ENCODE data around the gene CENPF.
"Not testable (repeated sequence)": the region's sequence is repeated elsewhere in the genome, so short reads cannot be mapped to it uniquely, and the experiment has no call there.

The CENPF gene

GRCh38 chr1:214583113-214583512, 19.9 kb upstream of the CENPF start:
- FAIRE-seq (no peak), DNase-seq (ENCODE audit: insufficient read length, low spot score) (no peak)
- TF ChIP-seq POLR2AphosphoS5 (IDR thresholded peaks at IDR 0.05; ENCODE audit: low read depth, low read length) = no peak
- TF ChIP-seq TAF1 (IDR thresholded peaks at IDR 0.05; ENCODE audit: low read depth, low read length) = no peak
- no peak for TF ChIP-seq PAX5 (IDR thresholded peaks at IDR 0.05; ENCODE audit: insufficient read depth, low read length, severe bottlenecking)

GRCh38 chr1:214583824-214584554, 19.0 kb upstream of the CENPF start:
- no peak for TF ChIP-seq TAF1 (IDR thresholded peaks at IDR 0.05; ENCODE audit: low read depth, low read length)
- no peak for TF ChIP-seq PAX5 (IDR thresholded peaks at IDR 0.05; ENCODE audit: insufficient read depth, low read length, severe bottlenecking)
- TF ChIP-seq POU2F2 (IDR thresholded peaks at IDR 0.05; ENCODE audit: low read depth, low read length) = no peak
- no peak for TF ChIP-seq SPI1 (IDR thresholded peaks at IDR 0.05; ENCODE audit: low read depth, low read length)
- TF ChIP-seq POLR2A (IDR thresholded peaks at IDR 0.05; ENCODE audit: low read depth, low read length) = no peak
- no peak for TF ChIP-seq POLR2AphosphoS5 (IDR thresholded peaks at IDR 0.05; ENCODE audit: low read depth, low read length)
- DNase-seq (ENCODE audit: insufficient read length, low spot score) = no peak
- no peak for FAIRE-seq

- TF ChIP-seq PAX5 (IDR thresholded peaks at IDR 0.05; ENCODE audit: insufficient read depth, low read length, severe bottlenecking) (no peak), SPI1 (IDR thresholded peaks at IDR 0.05; ENCODE audit: low read depth, low read length) (no peak), POLR2A (IDR thresholded peaks at IDR 0.05; ENCODE audit: low read depth, low read length) (no peak), POU2F2 (IDR thresholded peaks at IDR 0.05; ENCODE audit: low read depth, low read length) (no peak), POLR2AphosphoS5 (IDR thresholded peaks at IDR 0.05; ENCODE audit: low read depth, low read length) (no peak), TAF1 (IDR thresholded peaks at IDR 0.05; ENCODE audit: low read depth, low read length) (no peak)
- FAIRE-seq = no peak
- DNase-seq (ENCODE audit: insufficient read length, low spot score) = no peak
Measured at GRCh38 chr1:214584805-214585766, 17.9 kb upstream of the CENPF start.

GRCh38 chr1:214586621-214587020, 16.4 kb upstream of the CENPF start:
- TF ChIP-seq POLR2AphosphoS5 (IDR thresholded peaks at IDR 0.05; ENCODE audit: low read depth, low read length) = no peak
- TF ChIP-seq POU2F2 (IDR thresholded peaks at IDR 0.05; ENCODE audit: low read depth, low read length) = no peak
- TF ChIP-seq SPI1 (IDR thresholded peaks at IDR 0.05; ENCODE audit: low read depth, low read length) = no peak
- TF ChIP-seq TAF1 (IDR thresholded peaks at IDR 0.05; ENCODE audit: low read depth, low read length) = no peak
- no peak for TF ChIP-seq POLR2A (IDR thresholded peaks at IDR 0.05; ENCODE audit: low read depth, low read length)
- TF ChIP-seq PAX5 (IDR thresholded peaks at IDR 0.05; ENCODE audit: insufficient read depth, low read length, severe bottlenecking) = no peak
- DNase-seq (ENCODE audit: insufficient read length, low spot score) (no peak), FAIRE-seq (no peak)

- DNase-seq (ENCODE audit: insufficient read length, low spot score) = no peak
- TF ChIP-seq POLR2A (IDR thresholded peaks at IDR 0.05; ENCODE audit: low read depth, low read length) (no peak), TAF1 (IDR thresholded peaks at IDR 0.05; ENCODE audit: low read depth, low read length) (no peak), SPI1 (IDR thresholded peaks at IDR 0.05; ENCODE audit: low read depth, low read length) (no peak), POLR2AphosphoS5 (IDR thresholded peaks at IDR 0.05; ENCODE audit: low read depth, low read length) (no peak), POU2F2 (IDR thresholded peaks at IDR 0.05; ENCODE audit: low read depth, low read length) (no peak)
- FAIRE-seq = no peak
Measured at GRCh38 chr1:214587165-214587564, 15.8 kb upstream of the CENPF start.

- FAIRE-seq = no peak
Measured at GRCh38 chr1:214588963-214589597, 13.9 kb upstream of the CENPF start.

GRCh38 chr1:214590696-214591095, 12.3 kb upstream of the CENPF start:
- TF ChIP-seq PAX5 (IDR thresholded peaks at IDR 0.05; ENCODE audit: insufficient read depth, low read length, severe bottlenecking) = no peak
- TF ChIP-seq POU2F2 (IDR thresholded peaks at IDR 0.05; ENCODE audit: low read depth, low read length) = no peak
- no peak for TF ChIP-seq POLR2A (IDR thresholded peaks at IDR 0.05; ENCODE audit: low read depth, low read length)
- TF ChIP-seq TAF1 (IDR thresholded peaks at IDR 0.05; ENCODE audit: low read depth, low read length) = no peak
- FAIRE-seq = no peak
- no peak for DNase-seq (ENCODE audit: insufficient read length, low spot score)

More at GRCh38 chr1:214588963-214589597, 13.9 kb upstream of the CENPF start:
- DNase-seq (ENCODE audit: insufficient read length, low spot score) = no peak
- TF ChIP-seq POLR2A (IDR thresholded peaks at IDR 0.05; ENCODE audit: low read depth, low read length) = no peak
- TF ChIP-seq POU2F2 (IDR thresholded peaks at IDR 0.05; ENCODE audit: low read depth, low read length) = no peak
- no peak for TF ChIP-seq TAF1 (IDR thresholded peaks at IDR 0.05; ENCODE audit: low read depth, low read length)
- no peak for TF ChIP-seq POLR2AphosphoS5 (IDR thresholded peaks at IDR 0.05; ENCODE audit: low read depth, low read length)
- TF ChIP-seq PAX5 (IDR thresholded peaks at IDR 0.05; ENCODE audit: insufficient read depth, low read length, severe bottlenecking) = no peak
- TF ChIP-seq SPI1 (IDR thresholded peaks at IDR 0.05; ENCODE audit: low read depth, low read length) = no peak

GRCh38 chr1:214591918-214592317, 11.1 kb upstream of the CENPF start:
- FAIRE-seq; DNase-seq (ENCODE audit: insufficient read length, low spot score): not testable (repeated sequence)

- TF ChIP-seq PAX5 (IDR thresholded peaks at IDR 0.05; ENCODE audit: insufficient read depth, low read length, severe bottlenecking) (no peak), TAF1 (IDR thresholded peaks at IDR 0.05; ENCODE audit: low read depth, low read length) (no peak), POU2F2 (IDR thresholded peaks at IDR 0.05; ENCODE audit: low read depth, low read length) (no peak), SPI1 (IDR thresholded peaks at IDR 0.05; ENCODE audit: low read depth, low read length) (no peak)
- DNase-seq (ENCODE audit: insufficient read length, low spot score) = no peak
- no peak for FAIRE-seq
Measured at GRCh38 chr1:214593158-214593557, 9.8 kb upstream of the CENPF start.

All from GM12891 (cell line).